GM12865 (cell line): ENCODE data around the gene UMODL1.

Experiments
- DNase-seq: peaks from one replicate; pipeline ENCODE4 v3.0.0; 2010; ENCODE audit warnings: low read depth
- H3K4me3 ChIP-seq: 2 replicates; pipeline ENCODE4 v1.5.1; 2011; ENCODE audit warnings: mild to moderate bottlenecking, low read depth, low read length, control low read depth
- CTCF ChIP-seq: IDR thresholded peaks from 2 replicates; pipeline ENCODE4 v1.5.1; 2011; ENCODE audit warnings: low read length, control low read depth, low read depth, inconsistent platforms; ENCODE audit not compliant: insufficient read depth; ENCODE audit errors: missing control alignments

The UMODL1 gene

GRCh38 chr21:42189431-42189830, 118.3 kb downstream of the UMODL1 start:
- no peak for TF ChIP-seq CTCF
- no peak for DNase-seq
- H3K4me3 ChIP-seq: no peak overlapping the region

- TF ChIP-seq CTCF: no peak
- no peak overlapping the region for H3K4me3 ChIP-seq
- DNase-seq: no peak
Measured at GRCh38 chr21:42189860-42190485, 118.9 kb downstream of the UMODL1 start.

- DNase-seq: no peak
- no peak overlapping the region for H3K4me3 ChIP-seq
- no peak for TF ChIP-seq CTCF
Measured at GRCh38 chr21:42190486-42190863, 119.4 kb downstream of the UMODL1 start.

- no peak for DNase-seq
- no peak for TF ChIP-seq CTCF
- no peak overlapping the region for H3K4me3 ChIP-seq
Measured at GRCh38 chr21:42191064-42191463, 119.9 kb downstream of the UMODL1 start.

GRCh38 chr21:42191696-42192595, 120.8 kb downstream of the UMODL1 start:
- DNase-seq: no peak

More at GRCh38 chr21:42191696-42192595, 120.8 kb downstream of the UMODL1 start:
- H3K4me3 ChIP-seq: no peak overlapping the region
- TF ChIP-seq CTCF: no peak
